Raji (cell line): ENCODE data around the gene B4GALNT4.

Experiments
- POLR2A ChIP-seq: IDR thresholded peaks from 2 replicates; pipeline ENCODE4 v1.6.1; 2011; ENCODE audit warnings: low read depth, low read length, control low read depth; ENCODE audit not compliant: insufficient read depth

Gene B4GALNT4

DNA sequence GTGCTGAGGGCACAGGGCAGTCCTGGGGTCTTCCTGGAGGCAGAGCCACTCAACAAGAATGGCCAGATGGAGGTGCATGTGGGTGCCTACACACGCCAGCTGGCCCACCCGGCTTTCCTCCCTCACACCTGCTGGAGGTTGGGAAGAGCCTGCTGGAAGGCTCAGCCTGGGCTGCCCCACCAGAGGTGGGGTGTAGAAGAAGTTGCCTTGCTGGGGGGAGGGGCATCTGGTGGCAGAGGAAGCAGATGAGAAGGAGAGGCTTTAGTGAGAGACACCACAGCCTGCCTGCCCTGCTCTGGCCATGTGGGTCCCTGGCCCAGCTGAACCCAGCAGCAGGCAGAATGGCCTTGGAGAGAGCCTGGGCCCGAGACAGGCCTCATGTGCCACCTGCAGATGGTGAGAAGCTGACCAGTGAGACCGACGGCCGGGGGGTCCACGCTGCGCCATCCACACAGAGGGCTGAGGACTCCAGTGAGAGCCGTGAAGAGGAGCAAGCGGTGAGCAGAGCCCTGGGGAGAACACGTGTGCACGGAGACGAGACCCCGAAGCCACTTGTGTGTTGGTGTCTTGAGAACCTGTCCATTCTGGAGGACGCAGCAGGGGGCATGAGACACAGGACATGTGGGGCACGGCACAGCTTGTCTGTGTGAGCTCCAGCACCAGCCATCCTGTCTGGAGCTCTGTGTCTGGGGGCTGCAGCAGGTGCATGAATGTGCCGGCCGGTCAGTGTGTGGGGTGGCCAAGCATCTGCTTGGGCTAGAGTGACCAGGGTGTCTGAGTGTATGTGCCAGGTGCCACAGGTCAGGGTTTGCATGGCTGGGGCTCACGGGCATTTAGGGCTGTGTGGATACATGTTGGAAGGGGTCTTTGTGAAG, 2.7 kb downstream of the B4GALNT4 start:
- TF ChIP-seq POLR2A: no peak

- TF ChIP-seq POLR2A: no peak
Observed at GRCh38 chr11:372809-373715, 3.8 kb downstream of the B4GALNT4 start.

GRCh38 chr11:373716-374551, 4.6 kb downstream of the B4GALNT4 start:
- TF ChIP-seq POLR2A: no peak

- TF ChIP-seq POLR2A: no peak
Observed at GRCh38 chr11:375065-376025, 6.0 kb downstream of the B4GALNT4 start.

DNA sequence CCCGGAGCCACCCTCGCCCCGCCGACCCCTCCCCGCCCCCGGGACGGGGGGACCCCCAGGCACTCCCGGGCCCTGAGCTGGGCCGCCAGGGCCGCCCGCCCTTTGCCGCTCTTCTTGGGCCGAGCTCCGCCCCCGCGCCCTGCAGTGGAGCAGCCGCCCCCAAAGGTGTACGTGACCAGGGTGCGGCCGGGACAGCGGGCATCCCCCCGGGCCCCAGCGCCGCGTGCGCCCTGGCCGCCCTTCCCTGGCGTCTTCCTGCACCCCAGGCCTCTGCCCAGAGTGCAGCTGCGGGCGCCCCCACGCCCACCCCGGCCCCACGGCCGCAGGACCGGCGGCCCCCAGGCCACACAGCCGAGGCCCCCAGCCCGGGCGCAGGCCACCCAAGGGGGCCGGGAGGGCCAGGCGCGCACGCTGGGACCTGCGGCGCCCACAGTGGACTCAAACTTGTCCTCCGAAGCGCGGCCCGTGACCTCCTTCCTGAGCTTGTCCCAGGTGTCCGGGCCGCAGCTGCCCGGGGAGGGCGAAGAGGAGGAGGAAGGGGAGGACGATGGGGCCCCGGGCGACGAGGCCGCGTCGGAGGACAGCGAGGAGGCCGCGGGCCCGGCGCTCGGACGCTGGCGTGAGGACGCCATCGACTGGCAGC, 7.4 kb downstream of the B4GALNT4 start:
- no peak for TF ChIP-seq POLR2A

DNA sequence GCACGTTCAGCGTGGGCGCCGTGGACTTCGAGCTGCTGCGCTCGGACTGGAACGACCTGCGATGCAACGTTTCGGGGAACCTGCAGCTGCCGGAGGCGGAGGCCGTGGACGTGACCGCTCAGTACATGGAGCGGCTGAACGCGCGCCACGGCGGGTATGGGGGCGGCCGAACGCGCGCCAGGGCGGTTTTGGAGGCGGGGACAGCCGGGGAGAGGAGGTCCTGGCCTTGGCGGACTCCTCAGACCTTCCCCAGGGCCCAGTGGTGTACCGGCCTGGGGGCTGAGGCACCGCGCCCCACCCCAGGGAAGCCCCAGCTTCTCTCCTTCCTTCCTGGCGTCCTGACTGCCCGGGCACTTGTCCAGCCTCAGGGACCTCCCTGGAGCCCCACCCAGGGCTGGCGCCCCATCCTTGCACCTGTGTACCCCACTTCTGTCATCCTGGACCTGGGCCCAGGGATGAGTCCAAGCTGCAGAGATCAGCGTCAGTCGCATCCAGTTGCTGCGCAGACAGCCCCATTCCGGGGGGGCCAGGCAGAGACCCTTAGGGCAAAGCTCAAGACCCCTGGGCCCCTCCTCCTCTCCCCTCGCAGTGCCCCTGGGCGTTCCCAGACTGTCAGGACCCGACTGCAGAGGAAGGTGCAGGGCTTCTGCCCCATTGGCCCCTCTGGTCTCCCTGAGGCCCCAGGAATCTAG, 8.0 kb downstream of the B4GALNT4 start:
- no peak for TF ChIP-seq POLR2A

GRCh38 chr11:377883-378500, 8.7 kb downstream of the B4GALNT4 start:
- no peak for TF ChIP-seq POLR2A

- no peak for TF ChIP-seq POLR2A
Observed at GRCh38 chr11:379205-380094, 10.2 kb downstream of the B4GALNT4 start.

- no peak for TF ChIP-seq POLR2A
Observed at GRCh38 chr11:380095-380480, 10.8 kb downstream of the B4GALNT4 start.

- no peak for TF ChIP-seq POLR2A
Observed at GRCh38 chr11:380491-380890, 11.2 kb downstream of the B4GALNT4 start.

GRCh38 chr11:380996-381395, 11.7 kb downstream of the B4GALNT4 start:
- TF ChIP-seq POLR2A: no peak

DNA sequence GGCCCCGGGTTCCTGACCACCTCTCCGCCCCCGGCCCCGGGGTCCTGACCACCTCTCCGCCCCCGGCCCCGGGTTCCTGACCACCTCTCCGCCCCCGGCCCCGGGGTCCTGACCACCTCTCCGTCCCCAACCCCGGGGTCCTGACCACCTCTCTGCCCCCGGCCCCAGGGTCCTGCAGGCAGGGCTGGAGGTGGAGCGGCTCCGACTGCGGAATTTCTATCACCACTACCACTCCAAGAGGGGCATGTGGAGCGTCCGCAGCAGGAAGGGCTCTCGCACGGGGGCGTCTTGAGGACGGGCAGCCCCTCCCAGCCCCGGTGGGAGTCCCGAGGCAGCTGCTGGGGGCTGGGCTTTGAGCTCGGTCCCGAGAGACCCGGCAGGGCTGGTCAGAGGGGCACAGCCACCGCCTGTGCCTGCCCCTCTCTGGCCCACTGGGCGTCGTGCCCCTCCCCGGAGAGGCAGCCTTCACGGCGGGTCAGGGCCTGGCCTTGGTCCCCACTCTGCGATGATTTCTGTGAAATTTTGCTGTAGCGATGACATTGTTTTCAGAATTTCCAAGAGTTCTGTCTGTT, 12.3 kb downstream of the B4GALNT4 start:
- no peak for TF ChIP-seq POLR2A
